CD4-positive, alpha-beta T cell treated with Interleukin-10 for 1 hour (primary cell): Measurements from ENCODE around the gene SLC5A11.
"Not testable (repeated sequence)": the region's sequence is repeated elsewhere in the genome, so short reads cannot be mapped to it uniquely, and the experiment has no call there.

Experiments
- DNase-seq: peaks from one replicate; pipeline ENCODE4 v3.0.0-alpha.2; 2020

SLC5A11 gene

GRCh38 chr16:24863582-24864437 is 18.0 kb downstream of the SLC5A11 start:
- no peak for DNase-seq

- DNase-seq: no peak
Measured at GRCh38 chr16:24869033-24869432, 23.3 kb downstream of the SLC5A11 start.

- no peak for DNase-seq
Measured at GRCh38 chr16:24871891-24872290, 26.1 kb downstream of the SLC5A11 start.

GRCh38 chr16:24873028-24873427 is 27.3 kb downstream of the SLC5A11 start:
- DNase-seq: no peak

- DNase-seq: no peak
Measured at GRCh38 chr16:24875466-24875865, 29.7 kb downstream of the SLC5A11 start.

GRCh38 chr16:24876231-24876630 is 30.5 kb downstream of the SLC5A11 start:
- DNase-seq: no peak

- no peak for DNase-seq
Measured at GRCh38 chr16:24879684-24880083, 33.9 kb downstream of the SLC5A11 start.

GRCh38 chr16:24883714-24884151 is 38.0 kb downstream of the SLC5A11 start:
- DNase-seq: no peak

GRCh38 chr16:24887472-24887871 is 41.7 kb downstream of the SLC5A11 start:
- DNase-seq: no peak

GRCh38 chr16:24890746-24891145 is 45.0 kb downstream of the SLC5A11 start:
- DNase-seq: no peak

GRCh38 chr16:24896439-24896838 is 50.7 kb downstream of the SLC5A11 start:
- no peak for DNase-seq

GRCh38 chr16:24897522-24897921 is 51.8 kb downstream of the SLC5A11 start:
- not testable (repeated sequence) for DNase-seq

GRCh38 chr16:24900230-24900629 is 54.5 kb downstream of the SLC5A11 start:
- no peak for DNase-seq

GRCh38 chr16:24906199-24906808 is 60.5 kb downstream of the SLC5A11 start:
- DNase-seq: no peak

- DNase-seq: no peak
Measured at GRCh38 chr16:24906901-24907300, 61.1 kb downstream of the SLC5A11 start.

GRCh38 chr16:24908716-24909115 is 63.0 kb downstream of the SLC5A11 start:
- DNase-seq: no peak

GRCh38 chr16:24909856-24910255 is 64.1 kb downstream of the SLC5A11 start:
- DNase-seq: no peak

GRCh38 chr16:24915019-24915418 is 69.3 kb downstream of the SLC5A11 start:
- no peak for DNase-seq

GRCh38 chr16:24915576-24915975 is 69.8 kb downstream of the SLC5A11 start:
- DNase-seq: no peak

- no peak for DNase-seq
Measured at GRCh38 chr16:24917236-24917635, 71.5 kb downstream of the SLC5A11 start.

GRCh38 chr16:24917891-24918290 is 72.1 kb downstream of the SLC5A11 start:
- DNase-seq: no peak

- DNase-seq: no peak
Measured at GRCh38 chr16:24918641-24919040, 72.9 kb downstream of the SLC5A11 start.

- no peak for DNase-seq
Measured at GRCh38 chr16:24919536-24919935, 73.8 kb downstream of the SLC5A11 start.

- no peak for DNase-seq
Measured at GRCh38 chr16:24920568-24920967, 74.8 kb downstream of the SLC5A11 start.
